GM21619 (cell line): ENCODE results near the gene LACC1.

ENCODE experiments used
- ATAC-seq: cut with Tn5 transposase; IDR thresholded peaks from one replicate; pipeline ENCODE4 v1.9.1; 2021; ENCODE audit not compliant: unreplicated experiment

Gene LACC1

DNA sequence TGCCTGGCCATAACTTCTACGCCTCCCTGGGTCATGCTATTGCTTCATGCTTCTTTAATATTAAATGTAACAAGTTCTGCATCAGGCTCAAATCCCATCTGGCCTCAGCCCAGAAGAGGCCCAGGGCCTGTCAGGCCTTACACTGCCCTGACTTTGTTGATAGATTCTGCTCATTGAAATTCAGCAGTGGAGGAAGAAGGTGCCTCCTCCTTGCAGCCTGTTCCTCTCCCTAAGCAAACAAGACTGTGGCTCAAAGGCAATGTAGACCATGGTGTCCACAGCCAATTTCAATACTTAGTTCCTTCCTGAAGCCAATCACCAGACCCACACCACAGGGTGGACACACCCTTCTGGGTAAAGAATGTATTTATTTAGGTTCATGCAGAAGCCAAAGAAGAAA, 59.4 kb downstream of the LACC1 start:
- ATAC-seq = no peak

DNA sequence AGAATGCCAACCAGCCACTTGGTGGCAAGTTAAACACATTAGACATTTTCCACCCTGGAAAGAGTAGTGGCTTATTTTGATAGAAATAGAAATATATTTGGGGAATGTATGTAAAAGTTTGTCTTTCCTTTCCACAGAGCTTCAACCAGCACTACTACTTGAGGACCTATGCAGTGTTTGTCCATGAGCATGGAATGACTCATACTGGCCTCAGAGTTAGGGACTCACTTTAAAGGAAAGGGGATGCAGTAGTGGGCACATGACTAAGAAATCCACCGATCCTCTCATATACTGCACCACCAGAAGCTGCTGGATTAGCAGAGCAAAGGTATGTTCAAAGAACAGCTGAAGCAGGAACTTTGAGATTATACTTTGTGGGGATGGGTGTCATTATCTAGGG, 62.6 kb downstream of the LACC1 start:
- no peak for ATAC-seq
